Measurements from ENCODE around the gene SIRT3. TPM values are rescaled to one million over a fixed set of nuclear protein-coding genes. Genes with fewer than 3 reads are reported as not detected.
A peak's percentile ranks its signal among the peaks of the same experiment; 100 is the strongest.

The SIRT3 gene
- total RNA-seq, 2 donors from 2014 or later = 16.1 to 22.0 TPM

DNA sequence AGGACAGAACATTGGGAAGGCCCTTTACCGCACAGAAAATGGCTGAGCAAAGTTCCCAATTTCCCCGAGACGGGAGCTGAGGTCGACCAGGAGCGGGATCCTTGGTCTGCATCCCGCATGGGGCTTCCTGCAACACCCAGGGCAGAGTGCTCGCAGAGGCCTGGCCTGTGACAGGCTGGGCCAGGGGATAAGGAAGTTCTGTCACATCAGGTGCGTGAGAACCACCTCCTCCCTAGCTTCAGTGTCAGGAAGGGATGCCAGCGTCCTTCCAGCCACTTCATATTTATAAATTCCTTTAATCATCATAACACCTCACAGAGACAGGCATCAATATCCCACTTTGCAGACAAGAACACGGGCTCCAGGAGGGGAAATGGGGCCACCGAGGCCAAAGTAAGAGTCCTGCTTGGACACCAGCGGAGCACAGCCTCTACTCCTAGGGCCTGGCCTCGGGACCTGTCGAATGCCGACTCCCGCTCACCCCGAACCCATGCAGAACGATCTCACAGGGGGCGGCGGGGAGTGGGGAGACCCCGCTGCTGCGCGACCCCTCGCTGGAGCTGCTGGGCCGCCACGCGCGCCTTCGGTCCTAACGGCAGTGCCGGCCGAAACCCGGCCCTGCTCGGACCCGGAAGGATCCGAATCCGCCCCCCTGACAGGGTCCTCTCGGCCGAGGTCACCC, 29.5 kb downstream of the SIRT3 start:
- TF ChIP-seq, protein P1, sequence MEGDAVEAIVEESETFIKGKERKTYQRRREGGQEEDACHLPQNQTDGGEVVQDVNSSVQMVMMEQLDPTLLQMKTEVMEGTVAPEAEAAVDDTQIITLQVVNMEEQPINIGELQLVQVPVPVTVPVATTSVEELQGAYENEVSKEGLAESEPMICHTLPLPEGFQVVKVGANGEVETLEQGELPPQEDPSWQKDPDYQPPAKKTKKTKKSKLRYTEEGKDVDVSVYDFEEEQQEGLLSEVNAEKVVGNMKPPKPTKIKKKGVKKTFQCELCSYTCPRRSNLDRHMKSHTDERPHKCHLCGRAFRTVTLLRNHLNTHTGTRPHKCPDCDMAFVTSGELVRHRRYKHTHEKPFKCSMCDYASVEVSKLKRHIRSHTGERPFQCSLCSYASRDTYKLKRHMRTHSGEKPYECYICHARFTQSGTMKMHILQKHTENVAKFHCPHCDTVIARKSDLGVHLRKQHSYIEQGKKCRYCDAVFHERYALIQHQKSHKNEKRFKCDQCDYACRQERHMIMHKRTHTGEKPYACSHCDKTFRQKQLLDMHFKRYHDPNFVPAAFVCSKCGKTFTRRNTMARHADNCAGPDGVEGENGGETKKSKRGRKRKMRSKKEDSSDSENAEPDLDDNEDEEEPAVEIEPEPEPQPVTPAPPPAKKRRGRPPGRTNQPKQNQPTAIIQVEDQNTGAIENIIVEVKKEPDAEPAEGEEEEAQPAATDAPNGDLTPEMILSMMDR (IDR thresholded peaks at IDR 0.05) = no peak
- Histone ChIP-seq H3K27ac (peak overlapping the region; percentile 91 to 96), H3K36me3 (peaks cover 28% of the 10 kb centered on the region), H3K4me1 (ENCODE audit: control insufficient read depth in 1 of 2, low read depth in 2 of 2) (peaks cover 30 to 59% of the 10 kb centered on the region in 2 donors), H3K27me3 (replicated peaks; ENCODE audit: insufficient read depth) (no peaks in the 10 kb centered on the region), H3K4me3 (peak overlapping the region; percentile 98), H3K9me3 (no peaks in the 10 kb centered on the region)
- ATAC-seq (ENCODE audit: insufficient number of reproducible peaks, low FRiP score, low read depth) = no peak
- DNase-seq (ENCODE audit: low spot score) = no peak

DNA sequence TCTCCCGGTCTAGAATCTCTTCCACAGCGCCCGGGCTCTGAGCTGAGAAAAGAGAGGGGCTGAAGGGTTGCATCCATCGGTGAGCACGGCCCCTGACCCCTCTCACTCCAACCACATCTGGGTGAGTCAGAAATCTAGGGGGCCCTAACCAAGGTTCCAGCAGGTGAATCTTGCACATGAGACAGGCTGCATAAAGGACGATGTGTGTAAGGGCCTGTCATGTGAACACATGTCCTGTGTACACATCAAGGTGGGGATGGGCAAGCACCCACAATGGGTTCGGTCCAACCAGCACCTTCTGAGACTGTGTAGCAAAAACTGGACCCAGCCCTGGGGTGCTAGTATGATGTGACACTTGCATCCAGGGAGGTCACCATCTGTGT, 30.1 kb downstream of the SIRT3 start:
- no peak for ATAC-seq (ENCODE audit: insufficient number of reproducible peaks, low FRiP score, low read depth)
- Histone ChIP-seq H3K27me3 (replicated peaks; ENCODE audit: insufficient read depth) (no peaks in the 10 kb centered on the region), H3K9me3 (no peaks in the 10 kb centered on the region), H3K36me3 (peaks cover 26% of the 10 kb centered on the region), H3K4me3 (peak overlapping the region; percentile 98), H3K4me1 (ENCODE audit: control insufficient read depth in 1 of 2, low read depth in 2 of 2) (peaks cover 29 to 52% of the 10 kb centered on the region in 2 donors), H3K27ac (peak overlapping the region in 1 of 2 donors; percentile 91)
- TF ChIP-seq, protein P1 (IDR thresholded peaks at IDR 0.05) = no peak
- no peak for DNase-seq (ENCODE audit: low spot score)

DNA sequence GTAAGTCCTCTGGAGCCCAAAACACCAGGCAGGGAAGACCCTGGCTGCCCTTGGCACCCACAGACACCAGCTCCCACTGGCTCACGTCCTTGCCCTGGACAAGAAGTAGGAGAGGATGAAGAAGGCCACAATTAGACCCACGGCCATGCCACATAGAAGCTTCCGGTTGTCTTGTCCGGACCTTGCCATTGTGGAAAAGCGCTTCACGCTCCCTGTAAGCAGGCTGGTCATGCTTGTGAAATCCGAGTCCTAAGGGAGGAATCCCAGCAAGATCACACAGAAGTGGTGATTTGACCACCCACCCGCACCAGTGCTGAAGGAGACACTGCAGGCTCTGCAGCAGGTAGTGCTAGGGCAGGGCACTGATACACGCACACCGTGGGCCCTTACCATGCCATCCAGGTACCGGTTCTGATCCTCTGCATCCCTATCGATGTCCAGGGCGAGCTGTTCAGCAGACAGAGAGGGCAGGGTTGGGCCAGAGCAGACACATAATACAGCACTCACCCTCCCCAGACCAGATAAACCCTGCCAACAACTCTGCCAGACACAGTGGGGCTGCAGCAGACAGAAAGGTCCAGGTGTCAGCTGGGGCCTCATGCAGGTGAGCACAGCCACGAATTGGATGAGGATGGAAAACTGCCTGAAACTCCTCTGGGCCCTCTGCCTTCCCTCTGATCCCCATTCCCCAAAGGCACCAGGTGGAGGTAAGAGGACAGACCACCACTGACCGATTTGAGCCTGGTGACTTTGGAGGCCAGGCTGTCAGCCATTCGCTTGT, 30.7 kb downstream of the SIRT3 start:
- Histone ChIP-seq H3K27me3 (replicated peaks; ENCODE audit: insufficient read depth) (no peaks in the 10 kb centered on the region), H3K4me1 (ENCODE audit: control insufficient read depth in 1 of 2, low read depth in 2 of 2) (peaks cover 25 to 46% of the 10 kb centered on the region in 2 donors), H3K4me3 (peak overlapping the region; percentile 98), H3K27ac (no peak overlapping the region), H3K9me3 (no peaks in the 10 kb centered on the region), H3K36me3 (peaks cover 24% of the 10 kb centered on the region)
- ATAC-seq (ENCODE audit: insufficient number of reproducible peaks, low FRiP score, low read depth) = no peak
- DNase-seq (ENCODE audit: low spot score) = no peak
- TF ChIP-seq, protein P1 (IDR thresholded peaks at IDR 0.05) = no peak

DNA sequence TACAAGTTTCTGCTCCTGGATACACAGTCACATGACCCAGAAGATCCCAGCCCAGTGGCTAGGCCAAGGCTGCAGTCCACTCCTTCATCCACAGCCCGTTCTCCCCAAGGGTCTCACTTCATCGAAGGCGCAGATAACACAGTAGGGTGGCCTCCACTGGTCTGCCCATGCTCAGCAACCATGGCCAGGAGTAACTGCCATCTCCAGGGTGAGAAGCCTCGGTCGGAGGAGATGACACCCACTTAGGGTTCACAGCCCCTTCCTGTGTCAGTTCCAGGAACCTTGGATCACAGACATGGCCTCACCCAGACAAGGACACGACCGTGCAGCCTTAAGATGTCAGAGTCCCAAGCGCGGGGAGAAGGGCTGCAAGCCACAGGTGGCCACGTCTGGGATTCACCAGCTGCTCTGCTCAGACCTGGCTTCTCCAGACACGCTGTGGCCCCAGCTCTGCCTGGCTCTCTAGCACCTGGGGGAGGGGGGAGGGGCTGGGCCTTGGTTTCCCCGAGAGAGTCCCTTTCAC, 31.5 kb downstream of the SIRT3 start:
- H3K4me1 ChIP-seq (ENCODE audit: control insufficient read depth in 1 of 2, low read depth in 2 of 2) = peaks cover 18 to 39% of the 10 kb centered on the region in 2 donors
- H3K4me3 ChIP-seq = no peak overlapping the region
- DNase-seq (ENCODE audit: low spot score) (no peak), ATAC-seq (ENCODE audit: insufficient number of reproducible peaks, low FRiP score, low read depth) (no peak)
- no peaks in the 10 kb centered on the region for H3K27me3 ChIP-seq (replicated peaks; ENCODE audit: insufficient read depth)
- peaks cover 22% of the 10 kb centered on the region for H3K36me3 ChIP-seq
- no peaks in the 10 kb centered on the region for H3K9me3 ChIP-seq
- no peak overlapping the region for H3K27ac ChIP-seq
- TF ChIP-seq, protein P1 (IDR thresholded peaks at IDR 0.05) = no peak

DNA sequence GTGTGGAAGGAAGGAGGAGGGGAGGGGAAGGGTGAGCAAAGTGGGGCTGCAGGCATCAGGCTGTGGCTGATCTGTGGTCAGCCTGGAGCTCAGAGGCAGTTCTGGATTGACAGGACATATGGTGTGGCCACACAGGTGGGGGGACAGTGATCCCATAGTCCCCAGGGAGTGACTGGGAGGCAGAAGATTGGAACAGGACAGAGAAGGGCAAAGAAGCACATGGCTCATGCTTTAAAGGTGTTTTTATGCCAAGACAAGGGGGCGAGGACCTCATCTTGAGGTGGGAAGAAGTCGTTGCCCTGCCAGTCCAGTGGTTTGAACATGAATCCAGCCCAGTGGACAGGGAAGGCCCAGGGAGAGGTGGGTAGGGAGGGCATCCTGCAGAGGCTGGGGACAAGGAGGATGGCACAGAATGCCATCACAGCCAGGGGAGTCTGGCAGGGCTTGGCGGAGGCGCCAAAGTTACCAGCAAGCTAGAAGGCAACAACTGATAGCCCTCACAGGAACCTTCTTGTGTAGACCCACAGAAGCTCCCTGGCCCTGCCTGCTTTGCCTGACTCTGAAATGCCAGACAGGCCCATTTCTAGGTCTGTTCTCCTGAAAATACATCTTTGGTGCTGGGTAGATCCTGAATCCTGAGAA, 32.1 kb downstream of the SIRT3 start:
- Histone ChIP-seq H3K4me3 (no peak overlapping the region), H3K4me1 (ENCODE audit: control insufficient read depth in 1 of 2, low read depth in 2 of 2) (peaks cover 12 to 33% of the 10 kb centered on the region in 2 donors), H3K27me3 (replicated peaks; ENCODE audit: insufficient read depth) (no peaks in the 10 kb centered on the region), H3K36me3 (peaks cover 22% of the 10 kb centered on the region), H3K9me3 (no peaks in the 10 kb centered on the region), H3K27ac (no peak overlapping the region)
- DNase-seq (ENCODE audit: low spot score) = no peak
- TF ChIP-seq, protein P1 (IDR thresholded peaks at IDR 0.05) = no peak
- ATAC-seq (ENCODE audit: insufficient number of reproducible peaks, low FRiP score, low read depth) = no peak

Measured in thoracic aorta (tissue), 2 donors.